ENCODE data around the gene PTPN23. TPM values are rescaled to one million over a fixed set of nuclear protein-coding genes. Genes with fewer than 3 reads are reported as not detected.

The PTPN23 gene
- total and polyA plus RNA-seq, 9 of the 15 experiments (the other 6 are each of a cell fraction or from before 2014, with no cell fraction given): 0.41 to 58.7 (median 7.2) TPM

DNA sequence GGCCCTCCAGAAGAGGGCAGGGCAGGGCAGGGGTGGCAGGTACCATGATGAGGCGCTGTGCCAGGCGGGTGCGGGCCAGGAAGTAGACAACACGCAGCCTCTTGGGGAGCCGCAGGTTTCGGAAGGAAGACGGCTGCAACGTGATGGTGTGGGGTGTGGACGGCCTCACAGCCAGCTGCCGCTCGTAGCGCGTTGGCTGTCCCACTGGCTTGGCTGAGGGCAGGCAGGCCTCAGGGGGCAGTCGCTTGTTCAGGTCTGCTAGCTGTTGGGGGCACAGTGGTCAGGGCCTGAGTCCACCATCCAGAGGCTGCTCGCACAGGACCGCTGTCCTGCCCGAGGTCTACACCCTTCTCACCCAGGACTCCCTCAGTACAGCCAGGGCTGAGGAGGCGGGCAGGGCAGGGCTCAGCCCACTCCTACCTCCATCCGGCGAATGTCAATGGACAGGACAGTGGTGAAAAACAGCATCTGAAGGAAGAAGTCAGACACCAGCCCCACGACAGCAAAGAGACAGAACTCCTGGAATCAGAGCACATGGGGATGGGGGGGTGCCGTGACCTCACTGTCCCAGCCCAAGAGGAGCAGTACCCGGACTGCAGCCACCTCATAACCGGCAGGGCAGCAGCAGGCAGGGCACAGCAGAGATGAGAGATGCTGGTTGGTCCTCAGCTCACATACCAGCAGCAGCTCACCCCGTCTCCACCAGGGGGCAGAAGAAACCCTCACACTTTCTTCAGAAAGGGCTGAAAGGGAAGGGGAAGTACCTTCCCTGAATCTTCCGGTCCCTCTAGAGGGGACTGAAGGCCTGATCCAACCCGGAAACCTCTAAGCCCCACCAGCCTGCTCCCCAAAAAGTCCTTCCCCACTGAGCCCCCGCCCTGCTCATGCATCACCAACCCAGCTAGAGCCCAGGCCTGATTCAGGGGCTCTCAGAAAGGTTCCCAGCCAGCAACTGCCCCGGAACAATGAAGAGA, 40.0 kb downstream of the PTPN23 start (continued):
- TF ChIP-seq, protein P1, sequence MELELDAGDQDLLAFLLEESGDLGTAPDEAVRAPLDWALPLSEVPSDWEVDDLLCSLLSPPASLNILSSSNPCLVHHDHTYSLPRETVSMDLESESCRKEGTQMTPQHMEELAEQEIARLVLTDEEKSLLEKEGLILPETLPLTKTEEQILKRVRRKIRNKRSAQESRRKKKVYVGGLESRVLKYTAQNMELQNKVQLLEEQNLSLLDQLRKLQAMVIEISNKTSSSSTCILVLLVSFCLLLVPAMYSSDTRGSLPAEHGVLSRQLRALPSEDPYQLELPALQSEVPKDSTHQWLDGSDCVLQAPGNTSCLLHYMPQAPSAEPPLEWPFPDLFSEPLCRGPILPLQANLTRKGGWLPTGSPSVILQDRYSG (tag; conservative IDR thresholded peaks at IDR 0.05; ENCODE audit: low read depth): no peak
- TF ChIP-seq ARNT (IDR thresholded peaks at IDR 0.05) (peak in 1 of 2 experiments; percentile 36; a peak in 1 of 4 replicates), ZNF24 (IDR thresholded peaks at IDR 0.05) (peak; percentile 36; the same call in 1 of the 2 replicates), SREBF2 (CRISPR knock-in tag; IDR thresholded peaks at IDR 0.05) (no peak), TAF9B (IDR thresholded peaks at IDR 0.05; ENCODE audit: partially characterized antibody) (no peak), KAT2B (IDR thresholded peaks at IDR 0.05; ENCODE audit: low read depth, low read length) (no peak), KLF16 (IDR thresholded peaks at IDR 0.05) (no peak; the same call in 1 of the 2 replicates), NR2F6 (CRISPR knock-in tag; IDR thresholded peaks at IDR 0.05) (no peak), SPI1 (IDR thresholded peaks at IDR 0.05; ENCODE audit: borderline replicate concordance, low read depth, low read length) (peak; percentile 76)
- TF ChIP-seq, protein P2, sequence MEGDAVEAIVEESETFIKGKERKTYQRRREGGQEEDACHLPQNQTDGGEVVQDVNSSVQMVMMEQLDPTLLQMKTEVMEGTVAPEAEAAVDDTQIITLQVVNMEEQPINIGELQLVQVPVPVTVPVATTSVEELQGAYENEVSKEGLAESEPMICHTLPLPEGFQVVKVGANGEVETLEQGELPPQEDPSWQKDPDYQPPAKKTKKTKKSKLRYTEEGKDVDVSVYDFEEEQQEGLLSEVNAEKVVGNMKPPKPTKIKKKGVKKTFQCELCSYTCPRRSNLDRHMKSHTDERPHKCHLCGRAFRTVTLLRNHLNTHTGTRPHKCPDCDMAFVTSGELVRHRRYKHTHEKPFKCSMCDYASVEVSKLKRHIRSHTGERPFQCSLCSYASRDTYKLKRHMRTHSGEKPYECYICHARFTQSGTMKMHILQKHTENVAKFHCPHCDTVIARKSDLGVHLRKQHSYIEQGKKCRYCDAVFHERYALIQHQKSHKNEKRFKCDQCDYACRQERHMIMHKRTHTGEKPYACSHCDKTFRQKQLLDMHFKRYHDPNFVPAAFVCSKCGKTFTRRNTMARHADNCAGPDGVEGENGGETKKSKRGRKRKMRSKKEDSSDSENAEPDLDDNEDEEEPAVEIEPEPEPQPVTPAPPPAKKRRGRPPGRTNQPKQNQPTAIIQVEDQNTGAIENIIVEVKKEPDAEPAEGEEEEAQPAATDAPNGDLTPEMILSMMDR (IDR thresholded peaks at IDR 0.05 in 2 of 3, conservative IDR thresholded peaks at IDR 0.05 in 1 of 3; ENCODE audit: insufficient read depth in 2 of 3, low read depth in 1 of 3, low read length in 3 of 3): peak; percentile 95 to 98 (median 97)
- TF ChIP-seq, protein P3, sequence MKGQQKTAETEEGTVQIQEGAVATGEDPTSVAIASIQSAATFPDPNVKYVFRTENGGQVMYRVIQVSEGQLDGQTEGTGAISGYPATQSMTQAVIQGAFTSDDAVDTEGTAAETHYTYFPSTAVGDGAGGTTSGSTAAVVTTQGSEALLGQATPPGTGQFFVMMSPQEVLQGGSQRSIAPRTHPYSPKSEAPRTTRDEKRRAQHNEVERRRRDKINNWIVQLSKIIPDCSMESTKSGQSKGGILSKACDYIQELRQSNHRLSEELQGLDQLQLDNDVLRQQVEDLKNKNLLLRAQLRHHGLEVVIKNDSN (CRISPR knock-in tag; IDR thresholded peaks at IDR 0.05): no peak
- TF ChIP-seq, protein P4, sequence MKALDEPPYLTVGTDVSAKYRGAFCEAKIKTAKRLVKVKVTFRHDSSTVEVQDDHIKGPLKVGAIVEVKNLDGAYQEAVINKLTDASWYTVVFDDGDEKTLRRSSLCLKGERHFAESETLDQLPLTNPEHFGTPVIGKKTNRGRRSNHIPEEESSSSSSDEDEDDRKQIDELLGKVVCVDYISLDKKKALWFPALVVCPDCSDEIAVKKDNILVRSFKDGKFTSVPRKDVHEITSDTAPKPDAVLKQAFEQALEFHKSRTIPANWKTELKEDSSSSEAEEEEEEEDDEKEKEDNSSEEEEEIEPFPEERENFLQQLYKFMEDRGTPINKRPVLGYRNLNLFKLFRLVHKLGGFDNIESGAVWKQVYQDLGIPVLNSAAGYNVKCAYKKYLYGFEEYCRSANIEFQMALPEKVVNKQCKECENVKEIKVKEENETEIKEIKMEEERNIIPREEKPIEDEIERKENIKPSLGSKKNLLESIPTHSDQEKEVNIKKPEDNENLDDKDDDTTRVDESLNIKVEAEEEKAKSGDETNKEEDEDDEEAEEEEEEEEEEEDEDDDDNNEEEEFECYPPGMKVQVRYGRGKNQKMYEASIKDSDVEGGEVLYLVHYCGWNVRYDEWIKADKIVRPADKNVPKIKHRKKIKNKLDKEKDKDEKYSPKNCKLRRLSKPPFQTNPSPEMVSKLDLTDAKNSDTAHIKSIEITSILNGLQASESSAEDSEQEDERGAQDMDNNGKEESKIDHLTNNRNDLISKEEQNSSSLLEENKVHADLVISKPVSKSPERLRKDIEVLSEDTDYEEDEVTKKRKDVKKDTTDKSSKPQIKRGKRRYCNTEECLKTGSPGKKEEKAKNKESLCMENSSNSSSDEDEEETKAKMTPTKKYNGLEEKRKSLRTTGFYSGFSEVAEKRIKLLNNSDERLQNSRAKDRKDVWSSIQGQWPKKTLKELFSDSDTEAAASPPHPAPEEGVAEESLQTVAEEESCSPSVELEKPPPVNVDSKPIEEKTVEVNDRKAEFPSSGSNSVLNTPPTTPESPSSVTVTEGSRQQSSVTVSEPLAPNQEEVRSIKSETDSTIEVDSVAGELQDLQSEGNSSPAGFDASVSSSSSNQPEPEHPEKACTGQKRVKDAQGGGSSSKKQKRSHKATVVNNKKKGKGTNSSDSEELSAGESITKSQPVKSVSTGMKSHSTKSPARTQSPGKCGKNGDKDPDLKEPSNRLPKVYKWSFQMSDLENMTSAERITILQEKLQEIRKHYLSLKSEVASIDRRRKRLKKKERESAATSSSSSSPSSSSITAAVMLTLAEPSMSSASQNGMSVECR (CRISPR knock-in tag; IDR thresholded peaks at IDR 0.05): 0 out of 2 replicates have a peak, but pooled peaks have one; percentile 30
